HG02623 (cell line): Measurements from ENCODE around the gene RAPGEFL1.
"Not testable (repeated sequence)": the region's sequence is repeated elsewhere in the genome, so short reads cannot be mapped to it uniquely, and the experiment has no call there.

Experiments used
- ATAC-seq: cut with Tn5 transposase; IDR thresholded peaks from one replicate; pipeline ENCODE4 v1.9.1; 2021; ENCODE audit warnings: moderate library complexity; ENCODE audit not compliant: unreplicated experiment

Gene RAPGEFL1, protein sequence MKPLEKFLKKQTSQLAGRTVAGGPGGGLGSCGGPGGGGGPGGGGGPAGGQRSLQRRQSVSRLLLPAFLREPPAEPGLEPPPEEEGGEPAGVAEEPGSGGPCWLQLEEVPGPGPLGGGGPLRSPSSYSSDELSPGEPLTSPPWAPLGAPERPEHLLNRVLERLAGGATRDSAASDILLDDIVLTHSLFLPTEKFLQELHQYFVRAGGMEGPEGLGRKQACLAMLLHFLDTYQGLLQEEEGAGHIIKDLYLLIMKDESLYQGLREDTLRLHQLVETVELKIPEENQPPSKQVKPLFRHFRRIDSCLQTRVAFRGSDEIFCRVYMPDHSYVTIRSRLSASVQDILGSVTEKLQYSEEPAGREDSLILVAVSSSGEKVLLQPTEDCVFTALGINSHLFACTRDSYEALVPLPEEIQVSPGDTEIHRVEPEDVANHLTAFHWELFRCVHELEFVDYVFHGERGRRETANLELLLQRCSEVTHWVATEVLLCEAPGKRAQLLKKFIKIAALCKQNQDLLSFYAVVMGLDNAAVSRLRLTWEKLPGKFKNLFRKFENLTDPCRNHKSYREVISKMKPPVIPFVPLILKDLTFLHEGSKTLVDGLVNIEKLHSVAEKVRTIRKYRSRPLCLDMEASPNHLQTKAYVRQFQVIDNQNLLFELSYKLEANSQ

DNA sequence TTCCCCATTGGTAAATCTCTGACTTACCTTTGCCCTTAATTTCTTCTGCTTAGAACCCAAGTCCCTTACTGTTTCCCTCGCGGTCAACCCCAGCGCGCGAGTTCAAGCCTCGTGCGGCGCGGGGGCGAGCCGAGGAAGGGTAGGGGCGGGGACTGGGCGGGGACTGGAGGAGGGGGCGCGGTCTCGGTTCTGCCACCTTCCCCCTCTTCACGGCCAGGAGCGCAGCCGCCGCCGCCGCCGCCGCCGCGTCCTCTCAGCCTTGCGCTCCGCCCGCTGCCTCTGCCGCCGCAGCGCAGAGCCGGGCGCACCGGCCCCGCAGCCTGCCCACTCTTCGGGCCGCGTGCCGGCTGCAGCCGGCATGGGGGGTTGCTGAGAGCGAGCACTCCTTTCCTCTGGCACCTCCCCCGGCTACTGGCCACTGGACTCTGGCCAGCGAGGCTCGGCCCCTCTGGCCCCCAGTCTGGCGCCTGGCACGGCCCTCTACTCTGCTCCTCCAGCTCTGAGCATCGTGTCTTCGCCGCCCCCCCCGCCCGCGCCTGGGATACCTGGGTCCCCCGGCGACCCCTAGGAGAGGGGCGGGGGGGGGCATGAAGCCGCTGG lies at the start of gene RAPGEFL1:
Gene RAPGEFL1 (plus strand): TSS at position 196 of the 600 bp plus-strand sequence. CDS start 392 bp downstream, at position 588.
- ATAC-seq: no peak

DNA sequence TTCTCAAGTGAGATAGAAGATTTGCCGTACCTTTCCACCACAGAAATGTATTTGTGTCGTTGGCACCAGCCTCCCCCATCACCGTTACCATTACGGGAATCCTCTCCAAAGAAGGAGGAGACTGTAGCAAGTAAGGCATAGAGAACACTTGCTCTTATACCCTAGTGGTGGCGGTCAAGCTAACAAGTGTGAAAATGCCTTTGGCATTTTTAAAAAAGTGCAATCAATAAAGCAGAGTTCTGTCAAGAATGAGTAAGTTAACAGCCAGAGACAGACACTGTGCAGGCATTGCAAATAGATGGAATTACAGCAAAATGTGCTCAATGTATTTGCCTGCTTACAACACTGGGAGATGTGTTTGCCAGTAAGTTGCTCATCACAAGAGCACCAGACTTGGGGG lies 47.8 kb upstream of the RAPGEFL1 start:
- ATAC-seq: no peak

DNA sequence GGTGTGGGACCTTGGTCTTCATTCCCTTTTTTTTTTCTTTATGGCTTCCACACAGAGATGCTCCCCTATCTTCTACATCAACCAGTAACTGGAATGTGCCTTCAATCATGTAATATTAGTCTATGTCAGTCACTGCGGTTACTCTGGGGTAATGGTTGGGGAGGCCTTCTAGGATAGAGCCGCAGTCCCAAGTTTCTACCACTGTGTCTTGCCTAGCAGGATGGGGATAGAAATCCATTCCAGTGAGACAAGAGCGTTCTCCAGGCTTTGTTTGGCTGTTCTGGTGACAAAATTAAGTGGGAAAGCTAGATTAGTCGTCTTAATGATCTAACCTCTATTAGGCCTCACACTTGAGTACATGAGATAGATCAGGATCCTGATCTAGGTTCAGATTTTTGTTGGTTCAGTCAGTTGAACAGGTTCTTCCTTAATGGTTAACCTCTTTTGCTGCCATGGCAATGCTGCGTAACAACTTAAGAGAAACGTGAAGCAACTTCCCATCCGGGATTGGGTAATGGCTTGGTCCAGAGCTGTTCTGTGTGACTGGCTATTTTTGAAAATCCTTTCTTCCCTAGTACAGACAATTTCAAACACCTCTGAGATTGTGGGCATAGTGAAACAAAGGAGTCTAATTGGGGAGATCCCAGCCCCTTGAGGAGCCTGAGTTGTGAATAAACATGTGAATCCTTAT lies 46.8 kb upstream of the RAPGEFL1 start:
- no peak for ATAC-seq

DNA sequence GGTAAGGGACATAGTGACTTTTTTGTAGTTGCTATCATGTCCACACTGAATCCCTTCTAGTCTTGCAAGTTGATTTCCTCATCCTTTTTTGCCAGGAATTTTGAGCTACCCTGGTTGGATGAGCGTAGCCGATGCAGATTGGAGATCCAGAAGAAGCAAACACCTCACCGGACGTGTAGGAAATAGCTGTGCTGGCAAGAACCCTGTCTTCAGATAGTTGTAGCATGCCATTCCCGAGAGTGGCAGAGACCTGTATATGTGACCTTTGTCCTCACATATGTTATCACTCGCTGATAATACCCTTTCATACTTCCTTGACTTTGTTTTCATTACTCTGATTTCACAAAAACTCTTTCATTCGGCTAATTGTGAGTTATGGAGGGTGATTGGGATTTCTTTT lies 43.1 kb upstream of the RAPGEFL1 start:
- ATAC-seq: no peak

DNA sequence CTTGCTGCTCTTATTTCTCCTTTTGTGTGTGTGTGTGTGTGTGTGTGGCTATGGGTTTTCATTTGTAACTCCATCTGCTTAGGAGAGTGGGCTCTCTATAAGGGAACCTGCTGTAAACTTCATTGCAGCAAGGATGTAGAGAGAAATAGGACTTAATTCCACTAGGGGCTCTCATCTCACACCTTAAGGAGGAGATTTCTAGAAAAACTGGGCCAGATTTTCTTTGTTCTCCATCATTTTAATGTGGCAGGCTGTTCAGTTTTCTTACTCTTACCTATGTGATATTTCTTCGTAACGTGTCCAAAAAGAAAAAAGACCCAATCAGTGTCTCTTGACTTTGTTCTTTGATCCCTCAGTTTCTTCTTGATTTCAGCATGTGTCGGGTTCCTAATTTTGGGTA lies 41.5 kb upstream of the RAPGEFL1 start:
- ATAC-seq: no peak

DNA sequence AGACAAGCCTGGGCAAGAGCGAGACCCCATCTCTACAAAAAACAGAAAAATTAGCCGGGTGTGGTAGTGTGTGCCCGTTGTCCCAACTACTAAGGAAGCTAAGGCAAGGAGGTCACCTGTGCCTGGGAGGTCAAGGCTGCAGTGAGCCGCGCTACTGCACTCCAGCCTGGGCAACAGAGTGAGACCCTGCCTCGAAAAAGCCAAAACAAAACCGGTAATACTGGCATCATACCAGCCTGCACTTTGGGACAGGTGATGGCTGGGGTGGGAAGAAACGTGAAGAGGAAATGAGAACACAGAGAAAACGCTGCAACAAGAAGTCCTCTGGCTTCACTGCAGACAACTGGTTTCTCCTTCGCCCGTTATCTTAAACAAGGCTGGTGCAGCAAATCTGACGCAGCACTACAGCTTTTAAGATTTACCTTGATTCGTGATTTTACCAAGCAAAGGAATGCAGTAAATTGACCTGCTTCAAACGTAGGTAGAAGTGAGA lies 37.7 kb upstream of the RAPGEFL1 start:
- peak; percentile 8 for ATAC-seq

DNA sequence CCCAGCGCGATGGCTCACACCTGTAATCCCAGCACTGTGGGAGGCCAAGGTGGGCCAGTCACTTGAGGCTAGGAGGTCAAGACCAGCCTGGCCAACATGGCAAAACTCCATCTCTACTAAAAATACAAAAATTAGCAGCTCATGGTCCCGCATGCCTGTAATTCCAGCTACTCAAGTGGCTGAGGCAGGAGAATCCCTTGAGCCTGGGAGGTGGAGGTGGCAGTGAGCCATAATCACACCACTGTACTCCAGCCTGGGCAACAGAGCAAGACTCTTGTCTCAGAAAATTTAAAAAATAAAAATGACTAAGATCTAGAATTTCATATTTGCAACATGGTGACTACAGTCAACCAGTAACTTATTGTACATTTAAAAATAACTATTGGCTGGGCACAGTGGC lies 34.1 kb upstream of the RAPGEFL1 start:
- ATAC-seq: not testable (repeated sequence)

DNA sequence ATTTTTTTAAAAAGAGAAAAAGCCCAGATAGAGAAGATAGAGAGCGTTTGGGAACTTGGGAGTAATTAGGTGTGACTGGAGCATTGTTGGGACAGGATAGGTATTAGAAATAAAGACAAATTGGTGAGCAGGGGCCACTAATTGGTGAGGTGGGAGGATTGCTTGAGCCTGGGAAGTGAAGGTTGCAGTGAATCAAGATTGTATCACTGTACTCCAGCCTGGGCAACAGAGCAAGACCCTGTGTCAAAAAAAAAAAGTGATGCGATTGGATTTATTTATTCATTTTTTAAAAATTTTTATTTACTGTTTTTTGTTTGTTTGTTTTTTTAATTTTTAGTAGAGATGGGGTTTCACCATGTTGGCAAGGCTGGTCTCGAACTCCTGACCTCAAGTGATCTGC lies 31.8 kb upstream of the RAPGEFL1 start:
- ATAC-seq: no peak

DNA sequence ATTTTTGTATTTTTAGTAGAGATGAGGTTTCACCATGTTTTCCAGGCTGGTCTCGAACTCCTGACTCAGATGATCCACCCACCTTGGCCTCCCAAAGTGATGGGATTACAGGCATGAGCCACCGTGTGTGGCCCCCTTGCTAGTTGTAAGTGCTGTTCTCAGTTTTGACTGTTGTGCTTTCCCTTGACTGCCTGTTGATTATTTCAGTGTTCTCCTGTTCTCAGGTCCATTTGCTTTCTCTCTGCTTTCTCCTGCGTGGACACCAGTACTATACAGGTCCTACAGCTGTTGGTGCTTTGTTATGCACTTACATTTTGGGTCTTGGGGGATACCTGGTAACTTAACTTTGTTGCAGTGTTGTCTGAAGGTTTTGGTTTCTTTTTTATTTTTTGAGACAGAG lies 28.7 kb upstream of the RAPGEFL1 start:
- no peak for ATAC-seq

DNA sequence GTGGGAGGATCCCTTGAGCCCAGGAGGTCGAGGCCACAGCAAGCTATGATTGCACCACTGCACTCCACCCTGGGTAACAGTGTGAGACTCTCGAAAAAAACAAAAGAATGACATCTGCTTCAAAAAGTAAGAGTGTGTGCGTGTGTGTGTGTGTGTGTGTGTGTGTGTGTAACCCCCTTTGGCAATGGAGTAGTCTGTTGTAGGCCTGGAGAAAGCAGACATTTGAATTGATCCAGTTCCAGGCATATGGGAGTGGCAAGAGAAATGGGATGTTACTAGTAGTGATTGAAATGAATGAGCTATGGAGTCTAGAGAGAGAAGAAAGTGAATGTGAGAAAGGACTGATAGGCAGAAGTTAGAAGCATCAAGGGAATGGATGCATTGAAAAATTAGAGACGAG lies 27.0 kb upstream of the RAPGEFL1 start:
- no peak for ATAC-seq

DNA sequence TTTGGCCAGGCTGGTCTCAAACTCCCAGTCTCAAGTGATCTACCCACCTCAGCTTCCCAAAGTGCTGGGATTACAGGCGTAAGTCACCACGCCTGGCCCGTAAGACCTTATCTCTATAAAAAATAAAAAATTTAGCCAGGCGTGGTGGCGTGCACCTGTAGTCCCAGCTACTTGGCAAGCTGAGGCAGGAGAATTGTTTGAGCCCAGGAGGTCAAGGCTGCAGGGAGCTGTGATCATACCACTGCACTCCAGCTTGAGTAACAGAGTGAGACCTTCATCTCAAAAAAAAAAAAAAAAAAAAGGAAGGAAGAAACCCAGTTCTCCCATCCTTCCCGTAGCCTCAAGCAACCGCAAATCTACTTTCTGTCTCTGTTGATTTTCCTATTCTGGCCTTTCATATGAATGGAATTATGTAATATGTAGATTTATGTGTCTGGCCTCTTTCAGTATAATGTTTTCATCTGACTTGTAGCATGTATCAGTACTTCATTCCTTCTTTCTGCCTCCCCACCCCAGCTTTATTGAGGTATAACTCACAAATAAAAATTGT lies 25.8 kb upstream of the RAPGEFL1 start:
- no peak for ATAC-seq

DNA sequence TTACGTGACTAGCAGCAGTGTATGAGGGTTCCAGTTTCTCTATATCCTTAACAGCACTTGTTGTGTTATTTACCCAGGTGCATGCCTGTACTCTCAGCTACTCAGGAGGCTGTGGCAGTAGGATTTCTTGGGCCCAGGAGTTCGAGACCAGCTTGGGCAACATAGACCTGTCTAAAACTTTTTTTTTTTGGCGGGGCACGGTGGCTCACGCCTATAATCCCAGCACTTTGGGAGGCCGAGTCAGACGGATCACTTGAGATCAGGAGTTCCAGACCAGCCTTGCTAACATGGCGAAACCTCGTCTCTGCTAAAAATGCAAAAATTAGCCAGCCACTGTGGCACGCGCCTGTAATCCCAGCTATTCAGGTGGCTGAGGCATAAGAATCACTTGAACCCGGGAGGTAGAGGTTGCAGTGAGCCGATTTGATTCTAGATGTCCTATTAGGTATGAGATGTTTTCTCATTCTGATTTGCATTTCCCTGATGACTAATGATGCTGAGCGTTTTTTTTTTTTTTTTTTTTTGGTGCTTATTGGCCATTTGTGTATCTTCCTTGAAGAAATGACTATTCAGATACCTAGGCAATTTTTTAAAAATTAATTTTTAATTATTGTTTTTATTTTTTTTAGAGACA lies 23.6 kb upstream of the RAPGEFL1 start:
- ATAC-seq: no peak

DNA sequence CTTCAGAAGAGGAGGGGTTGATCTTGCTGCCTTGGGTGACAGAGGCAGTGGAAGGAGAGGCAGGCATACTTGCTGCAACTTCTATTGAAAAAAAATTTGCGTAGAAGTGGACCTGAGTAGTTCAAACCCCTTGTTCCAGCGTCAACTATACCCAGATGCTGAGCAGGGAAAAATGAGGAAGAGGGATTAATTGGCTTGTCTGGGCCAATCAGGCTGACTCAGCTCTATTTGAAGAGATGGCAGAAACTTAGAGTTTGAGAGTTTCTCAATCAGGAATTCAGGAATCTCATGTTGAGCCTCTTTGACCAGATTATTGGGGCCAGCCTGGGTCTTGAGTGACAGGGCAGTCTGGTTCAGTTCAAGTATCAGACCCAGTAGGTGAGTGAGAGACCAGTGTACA lies 19.3 kb upstream of the RAPGEFL1 start:
- ATAC-seq: no peak

DNA sequence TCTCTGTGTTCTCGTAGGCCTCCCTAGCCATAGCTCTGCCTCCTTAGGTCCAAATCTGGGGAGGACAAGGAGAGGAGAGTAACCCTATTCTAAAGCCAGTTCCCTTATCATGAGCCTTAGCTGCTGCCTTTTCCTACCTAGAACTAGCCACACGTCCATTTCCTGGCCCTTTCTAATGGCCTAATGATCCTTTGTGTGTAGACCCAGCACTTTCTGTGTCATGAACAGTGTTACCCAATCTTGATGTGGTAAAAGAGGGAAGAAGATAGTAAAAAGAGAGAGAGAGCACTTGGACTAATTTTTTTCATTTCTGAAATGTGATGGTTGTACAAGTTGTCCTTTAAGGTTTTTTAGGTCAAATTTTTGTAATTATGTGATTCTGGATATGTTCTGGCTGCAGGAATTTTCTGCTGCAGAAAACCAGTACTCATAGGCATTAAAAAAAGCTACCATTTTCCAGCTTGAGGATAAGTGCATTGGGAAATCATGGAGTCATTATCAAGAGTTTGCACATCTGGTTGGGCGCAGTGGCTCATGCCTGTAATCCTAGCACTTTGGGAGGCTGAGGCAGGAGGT lies 18.7 kb upstream of the RAPGEFL1 start:
- ATAC-seq: no peak

DNA sequence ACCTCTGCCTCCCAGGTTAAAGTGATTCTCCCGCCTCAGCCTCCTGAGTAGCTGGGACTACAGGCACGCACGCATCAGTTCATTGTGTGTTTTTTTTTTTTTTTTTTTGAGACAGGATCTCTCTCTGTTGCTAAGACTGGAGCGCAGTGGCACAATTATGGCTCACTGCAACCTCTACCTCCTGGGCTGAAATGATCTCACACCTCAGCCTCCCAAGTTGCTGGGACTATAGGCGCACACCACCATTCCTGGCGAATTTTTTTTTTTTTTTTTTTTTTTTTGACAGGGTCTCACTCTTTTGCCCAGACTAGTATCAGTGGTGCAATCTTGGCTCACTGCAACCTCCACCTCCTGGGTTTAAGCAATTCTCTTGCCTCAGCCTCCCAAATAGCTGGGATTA lies 17.8 kb upstream of the RAPGEFL1 start:
- no peak for ATAC-seq

DNA sequence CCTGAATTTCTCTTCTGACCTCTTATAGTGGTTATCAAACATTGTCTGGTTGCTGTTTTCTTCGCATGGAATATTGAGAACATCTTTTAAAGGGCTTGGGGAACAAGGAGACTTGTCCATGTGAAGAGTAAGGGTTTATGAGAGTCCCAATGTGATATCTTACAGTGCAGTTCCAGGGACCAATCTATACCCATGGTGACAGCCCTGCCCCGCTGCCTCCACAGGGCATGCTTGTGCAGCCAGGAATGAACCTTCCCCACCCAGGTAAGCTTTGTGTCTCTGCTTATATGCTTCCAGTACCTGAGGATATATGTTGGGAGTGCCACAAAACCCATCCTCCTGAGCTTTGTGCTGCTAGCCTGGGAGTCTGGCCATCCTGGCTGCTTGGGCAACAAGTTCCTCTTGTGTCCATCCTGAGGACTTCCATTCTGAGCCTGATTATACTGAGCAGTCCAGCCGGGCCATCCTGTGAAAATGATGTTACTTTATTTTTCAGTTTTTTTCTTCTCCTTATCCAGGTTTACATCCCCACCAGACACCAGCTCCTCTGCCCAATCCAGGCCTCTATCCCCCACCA lies 9.5 kb upstream of the RAPGEFL1 start:
- ATAC-seq: no peak

DNA sequence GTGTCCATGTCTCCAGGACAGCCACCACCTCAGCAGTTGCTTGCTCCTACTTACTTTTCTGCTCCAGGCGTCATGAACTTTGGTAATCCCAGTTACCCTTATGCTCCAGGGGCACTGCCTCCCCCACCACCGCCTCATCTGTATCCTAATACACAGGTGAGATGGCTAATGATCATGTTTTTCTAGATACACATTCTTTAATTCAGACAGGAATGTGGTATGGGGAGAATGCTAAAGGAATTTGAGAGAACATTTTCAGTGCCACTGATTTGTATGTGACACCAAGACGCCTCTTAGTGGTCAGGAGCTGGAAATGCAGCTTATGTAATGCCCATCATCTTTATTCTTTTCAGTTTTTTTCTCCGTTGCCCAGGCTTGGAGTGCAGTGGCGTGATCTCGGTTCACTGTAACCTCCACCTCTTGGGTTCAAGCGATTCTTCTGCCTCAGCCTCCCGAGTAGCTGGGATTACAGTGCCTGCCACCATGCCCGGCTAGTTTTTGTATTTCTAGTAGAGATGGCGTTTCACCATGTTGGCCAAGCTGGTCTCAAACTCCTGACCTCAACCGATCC lies 8.9 kb upstream of the RAPGEFL1 start:
- ATAC-seq: no peak

DNA sequence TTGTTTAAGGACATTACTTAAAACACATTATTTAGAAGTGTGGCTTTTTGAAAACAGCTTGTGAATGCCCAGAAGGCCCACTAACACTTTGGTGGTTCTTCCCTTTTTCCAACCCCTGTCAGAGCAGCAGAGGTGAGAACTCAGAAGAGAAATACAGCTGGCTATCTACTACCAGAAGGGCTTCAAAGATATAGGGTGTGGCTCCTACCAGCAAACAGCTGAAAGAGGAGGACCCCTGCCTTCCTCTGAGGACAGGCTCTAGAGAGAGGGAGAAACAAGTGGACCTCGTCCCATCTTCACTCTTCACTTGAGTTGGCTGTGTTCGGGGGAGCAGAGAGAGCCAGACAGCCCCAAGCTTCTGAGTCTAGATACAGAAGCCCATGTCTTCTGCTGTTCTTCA lies 6.9 kb upstream of the RAPGEFL1 start:
- no peak for ATAC-seq

DNA sequence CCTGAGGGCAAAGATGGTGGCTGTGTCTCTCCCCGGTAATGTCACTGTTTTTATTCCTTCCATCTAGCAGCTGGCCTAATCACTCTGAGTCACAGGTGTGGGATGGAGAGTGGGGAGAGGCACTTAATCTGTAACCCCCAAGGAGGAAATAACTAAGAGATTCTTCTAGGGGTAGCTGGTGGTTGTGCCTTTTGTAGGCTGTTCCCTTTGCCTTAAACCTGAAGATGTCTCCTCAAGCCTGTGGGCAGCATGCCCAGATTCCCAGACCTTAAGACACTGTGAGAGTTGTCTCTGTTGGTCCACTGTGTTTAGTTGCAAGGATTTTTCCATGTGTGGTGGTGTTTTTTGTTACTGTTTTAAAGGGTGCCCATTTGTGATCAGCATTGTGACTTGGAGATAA lies 5.5 kb upstream of the RAPGEFL1 start:
- ATAC-seq: no peak
